HG03045 (cell line): ENCODE measurements around the gene HADH.
A peak's percentile ranks its signal among the peaks of the same experiment; 100 is the strongest.
"Not testable (repeated sequence)": the region's sequence is repeated elsewhere in the genome, so short reads cannot be mapped to it uniquely, and the experiment has no call there.

Source experiments
- ATAC-seq: cut with Tn5 transposase; IDR thresholded peaks from one replicate; pipeline ENCODE4 v1.9.1; 2021; ENCODE audit warnings: mild to moderate bottlenecking, moderate library complexity; ENCODE audit not compliant: unreplicated experiment

HADH gene

DNA sequence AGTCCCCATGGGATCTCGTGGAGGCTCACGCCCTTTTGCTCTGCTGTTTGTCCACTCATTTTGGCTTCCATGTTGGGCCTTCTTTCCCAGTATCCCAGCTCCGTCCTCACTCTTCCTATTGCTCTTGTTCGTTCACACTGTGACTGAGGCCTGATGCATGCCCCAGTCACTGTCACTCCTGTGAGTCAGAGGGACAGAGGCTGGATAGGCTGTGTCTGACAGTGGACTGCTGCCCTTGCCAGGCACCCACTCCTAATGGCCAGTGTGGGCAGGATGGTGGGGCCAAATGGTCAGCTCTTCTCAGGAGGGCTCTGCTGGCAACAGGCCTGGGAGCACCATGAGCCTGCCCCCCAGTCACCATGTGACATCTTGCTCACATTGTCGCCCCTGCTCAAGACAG, 40.0 kb downstream of the HADH start:
- no peak for ATAC-seq

DNA sequence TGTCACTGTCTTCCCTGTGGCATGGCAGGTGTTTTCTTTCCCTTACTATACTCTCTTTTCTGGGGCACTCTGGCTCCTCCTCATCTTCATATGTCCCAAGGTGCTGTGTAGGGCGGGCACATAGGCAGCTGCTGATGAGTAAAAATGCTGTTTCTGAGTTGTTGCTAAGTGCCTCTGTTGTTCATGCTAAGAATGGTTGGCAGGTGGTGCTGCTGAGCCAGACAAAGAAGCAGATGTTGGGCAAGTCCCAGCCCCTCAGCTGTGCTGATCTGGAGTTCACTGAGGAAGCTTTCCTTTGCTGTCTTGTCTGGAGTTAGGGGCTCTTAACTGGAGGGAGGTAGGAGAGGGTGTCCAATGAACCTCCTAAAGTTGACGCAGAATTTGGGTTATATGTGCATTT, 40.6 kb downstream of the HADH start:
- ATAC-seq: peak; percentile 97

DNA sequence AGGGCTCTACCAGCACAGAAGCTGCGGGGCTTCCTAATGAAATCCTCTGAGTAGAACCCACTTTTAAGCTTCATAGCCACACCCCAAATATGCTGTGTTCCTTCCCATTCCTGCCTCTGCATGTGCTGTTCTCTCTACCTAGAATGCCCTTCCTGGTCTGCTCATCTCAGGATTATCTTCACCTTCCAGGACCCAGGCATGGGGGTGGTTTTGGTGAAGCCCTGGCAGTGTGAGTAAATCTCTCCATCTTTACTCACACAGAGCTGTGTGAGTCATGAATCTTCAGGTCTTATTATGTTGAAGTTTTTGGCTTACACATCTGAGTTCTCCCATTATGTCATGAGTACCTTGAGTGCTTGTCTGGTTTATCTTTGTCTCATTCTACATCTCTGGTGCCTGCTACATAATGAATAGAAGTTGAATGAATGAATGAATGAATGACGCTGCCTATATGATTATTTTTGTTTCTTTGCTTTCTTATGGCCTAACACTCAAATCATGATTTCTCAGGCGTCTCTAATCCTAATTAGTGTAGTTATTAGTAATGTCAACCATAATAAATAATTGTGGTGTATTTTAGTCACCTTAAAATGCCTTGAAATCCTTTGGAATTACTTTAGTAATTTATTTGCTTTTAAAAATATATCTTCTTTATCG, 41.9 kb downstream of the HADH start:
- ATAC-seq: no peak

DNA sequence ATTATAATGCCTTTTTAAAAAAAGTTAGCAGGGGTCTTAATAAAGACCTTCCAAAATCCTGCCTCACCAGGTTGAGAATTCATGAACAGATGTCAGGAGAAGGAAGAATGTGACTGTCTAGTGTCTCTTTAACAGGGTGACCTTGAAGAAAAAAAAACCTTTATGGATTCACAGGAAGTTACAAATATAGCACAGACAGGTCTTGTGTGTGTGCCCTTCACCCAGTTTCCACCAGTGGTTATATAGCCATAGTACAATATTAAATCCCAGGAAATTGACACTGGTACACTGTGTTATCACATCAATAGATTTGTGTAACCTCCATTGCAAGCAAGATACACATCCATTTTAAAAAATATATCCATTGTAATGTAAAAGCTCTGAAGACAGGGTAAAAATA, 43.7 kb downstream of the HADH start:
- no peak for ATAC-seq

DNA sequence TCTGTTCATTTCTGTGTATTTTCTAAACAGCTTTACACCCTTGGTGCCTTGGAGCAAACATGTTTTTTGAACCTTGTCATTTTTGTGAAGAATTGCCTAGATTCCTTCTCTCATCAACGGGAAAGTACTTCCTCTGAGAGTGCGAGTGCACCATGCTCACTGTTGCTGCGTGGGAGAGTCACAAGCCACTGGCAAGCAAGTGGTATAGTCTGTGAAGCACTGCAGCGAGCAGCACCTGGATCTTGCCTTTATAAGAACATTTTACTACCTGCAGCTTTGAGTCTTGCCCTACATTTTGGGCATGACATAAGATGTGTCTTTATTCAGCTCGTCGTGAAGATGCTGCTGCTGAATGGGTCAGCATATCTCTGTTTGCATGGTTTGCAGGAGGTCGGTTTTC, 44.9 kb downstream of the HADH start:
- ATAC-seq: no peak

DNA sequence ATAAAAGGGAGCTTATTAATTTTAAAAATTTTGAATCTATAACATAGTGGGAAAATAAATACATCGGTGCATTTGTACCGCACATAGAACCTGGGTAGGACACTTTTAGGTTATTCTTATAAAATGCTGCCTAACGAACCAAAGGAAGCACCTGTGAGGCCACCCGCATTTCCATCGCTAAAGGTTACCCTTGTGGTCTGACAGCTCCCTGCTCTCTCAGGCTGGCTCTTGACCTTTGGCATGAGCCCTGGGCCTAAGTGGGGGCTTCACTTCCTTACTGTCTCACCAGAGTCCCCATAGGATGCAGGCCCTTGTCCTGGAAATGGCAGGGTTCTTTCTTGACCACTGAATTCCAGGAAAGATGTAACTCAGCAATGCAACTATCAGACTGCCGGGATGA, 46.0 kb downstream of the HADH start:
- peak; percentile 36 for ATAC-seq

DNA sequence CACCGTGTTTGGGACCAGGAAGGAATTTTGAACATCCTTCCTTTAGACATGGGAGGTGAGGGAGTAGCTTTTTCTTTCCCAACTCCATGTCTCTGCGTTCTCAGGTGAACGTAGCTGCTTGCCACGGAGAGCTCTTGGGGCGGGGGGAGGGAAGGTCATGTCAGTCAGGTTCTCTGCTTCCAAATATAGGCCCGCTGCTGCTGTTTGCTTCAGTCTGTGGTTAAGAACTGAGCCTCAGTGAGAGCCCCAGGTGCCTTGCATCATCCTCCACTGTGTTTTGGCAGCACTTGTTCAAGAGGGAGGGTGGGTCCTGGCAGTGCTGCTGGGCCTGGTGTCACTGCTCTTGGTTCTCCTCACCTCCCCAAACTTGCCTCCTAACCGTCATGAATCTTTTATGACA, 46.5 kb downstream of the HADH start:
- peak; percentile 96 for ATAC-seq

DNA sequence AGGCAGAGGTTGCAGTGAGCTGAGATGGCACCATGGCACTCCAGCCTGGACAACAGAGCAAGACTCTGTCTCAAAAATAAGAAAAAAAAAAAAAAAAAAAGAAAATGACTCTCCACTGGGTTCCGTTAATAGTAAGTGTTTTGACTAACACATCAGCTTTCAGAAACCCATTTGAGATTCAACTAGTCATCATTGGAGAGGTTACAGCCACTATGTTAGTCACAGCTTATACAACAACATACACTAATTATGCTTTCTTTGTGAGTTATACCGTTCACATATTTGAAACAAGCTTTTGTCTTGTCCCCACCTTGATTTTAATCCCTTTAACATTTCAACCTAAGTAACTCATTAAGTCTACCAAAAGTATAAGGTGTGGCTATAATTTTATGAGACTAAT, 48.2 kb downstream of the HADH start:
- ATAC-seq: no peak

DNA sequence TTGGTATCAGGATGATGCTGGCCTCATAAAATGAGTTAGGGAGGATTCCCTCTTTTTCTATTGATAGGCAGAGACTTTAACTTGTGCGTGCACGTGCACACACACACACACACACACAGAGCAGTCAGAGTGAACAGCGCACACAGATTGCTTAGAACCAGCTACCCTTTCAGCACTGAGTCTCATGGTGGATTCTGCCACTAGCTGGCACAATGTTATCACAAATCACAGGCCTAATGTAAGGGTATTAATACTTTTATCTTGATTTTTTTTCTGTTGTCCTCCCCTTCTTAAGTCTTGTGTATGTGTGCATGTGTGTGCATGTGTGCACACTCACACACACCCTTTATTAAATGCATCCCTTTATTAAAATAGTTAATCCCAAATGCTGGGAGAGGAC, 53.2 kb downstream of the HADH start:
- no peak for ATAC-seq

DNA sequence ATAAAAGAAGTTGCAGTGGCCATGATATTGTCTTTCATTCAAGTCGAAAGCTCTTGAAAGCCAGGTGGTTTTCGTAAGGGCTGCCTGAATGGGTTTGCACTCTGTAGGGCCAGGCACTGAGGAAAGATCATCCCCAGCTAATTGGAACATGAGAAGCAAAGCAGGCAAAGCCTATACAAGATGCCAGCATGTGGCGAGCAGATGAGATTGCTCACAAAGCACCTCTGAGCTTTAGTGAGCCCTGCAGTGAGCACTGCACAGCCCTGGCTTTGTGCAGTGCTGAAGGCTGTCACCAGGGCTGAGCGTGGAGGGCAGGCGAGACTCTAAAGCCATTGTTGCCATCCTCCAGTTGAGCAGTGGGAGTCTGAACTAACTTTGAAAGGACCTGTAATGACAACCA, 53.8 kb downstream of the HADH start:
- ATAC-seq: no peak

DNA sequence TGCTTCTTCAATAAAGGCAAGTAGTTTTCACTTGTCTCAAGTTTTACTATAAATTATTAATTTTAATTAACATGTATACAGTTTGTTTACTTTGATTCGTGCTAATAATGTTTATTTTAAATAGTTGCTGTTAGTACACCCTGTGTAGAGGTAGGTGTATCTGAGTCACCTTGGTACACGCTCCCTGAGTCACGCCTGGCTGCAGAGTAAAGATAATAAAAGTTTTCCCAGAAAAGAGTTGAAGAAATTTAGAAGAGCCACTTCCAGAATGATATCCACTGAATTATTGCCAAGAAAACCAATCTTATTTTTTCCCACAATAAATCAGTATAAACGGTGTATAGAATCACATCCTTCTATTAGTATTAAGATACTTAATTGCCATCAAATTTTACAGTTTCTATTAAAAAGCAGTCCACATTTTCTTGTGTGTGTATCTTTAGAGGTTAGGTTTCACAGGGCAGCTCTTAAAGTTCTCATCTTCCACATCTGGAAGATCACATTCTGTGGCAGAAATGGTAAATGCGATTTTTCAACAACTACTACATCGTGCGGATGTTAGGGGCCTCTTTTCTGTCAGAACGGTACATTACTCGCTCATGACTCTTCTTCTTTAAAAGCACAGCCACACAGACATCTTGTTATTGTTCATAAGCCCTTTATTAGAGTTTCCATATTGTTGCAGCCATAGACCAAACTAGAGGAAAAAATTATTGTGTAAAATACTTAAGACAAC, 55.4 kb downstream of the HADH start:
- ATAC-seq: no peak

DNA sequence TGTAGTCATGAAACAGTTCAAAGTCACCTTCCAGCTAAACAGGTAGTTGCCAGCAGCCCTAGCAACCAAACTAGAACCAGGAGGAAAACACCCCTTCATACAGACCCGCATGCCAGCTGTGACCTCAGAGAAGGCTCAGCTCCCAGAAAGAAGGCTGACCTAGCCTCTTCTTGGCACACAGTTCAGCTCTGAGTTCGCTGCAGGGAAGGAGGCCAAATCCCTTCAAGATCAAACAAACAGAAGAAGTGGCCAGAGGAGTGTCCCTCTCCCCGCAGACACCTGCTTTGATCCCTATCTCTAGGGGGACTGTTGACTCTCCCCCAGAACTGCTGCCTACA, 56.0 kb downstream of the HADH start:
- ATAC-seq: no peak

DNA sequence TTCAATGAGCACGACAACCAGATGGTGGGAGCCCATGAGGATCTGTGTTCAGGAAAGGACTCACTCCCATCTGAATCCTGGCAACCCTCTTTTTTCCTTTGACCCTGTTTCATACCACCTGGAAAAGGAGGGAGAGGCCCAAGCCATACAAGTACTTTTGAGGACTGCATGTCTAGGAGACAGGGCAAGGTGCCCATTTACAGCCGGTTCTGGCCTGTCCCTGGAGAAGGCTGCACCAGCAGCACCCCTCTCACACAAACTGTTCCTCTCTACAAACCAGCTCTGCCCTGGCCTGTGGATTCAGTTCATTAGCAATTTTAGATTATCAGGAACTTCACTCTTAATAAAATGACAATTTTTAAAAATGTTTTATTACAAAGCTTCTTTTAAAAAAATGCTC, 57.5 kb downstream of the HADH start:
- no peak for ATAC-seq

DNA sequence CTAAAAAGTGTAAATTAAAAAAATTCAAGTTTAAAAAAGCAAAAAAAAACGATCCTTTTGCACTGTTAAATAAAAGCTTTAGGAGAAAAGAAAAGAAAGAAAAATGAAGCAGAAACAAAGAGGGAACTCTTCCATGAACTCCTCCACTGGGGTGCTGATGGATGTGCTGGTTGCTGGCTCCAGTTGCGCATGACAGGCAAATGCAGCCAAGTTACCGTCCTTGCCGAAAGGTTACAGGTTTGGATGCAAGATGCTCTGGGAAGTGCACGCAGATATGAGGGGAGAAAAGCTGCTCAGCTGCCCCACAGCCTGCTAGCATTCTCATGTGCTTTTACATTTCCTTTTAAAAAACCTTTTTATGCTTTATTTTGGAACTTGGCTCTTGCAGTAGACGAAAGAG, 58.5 kb downstream of the HADH start:
- ATAC-seq: no peak

DNA sequence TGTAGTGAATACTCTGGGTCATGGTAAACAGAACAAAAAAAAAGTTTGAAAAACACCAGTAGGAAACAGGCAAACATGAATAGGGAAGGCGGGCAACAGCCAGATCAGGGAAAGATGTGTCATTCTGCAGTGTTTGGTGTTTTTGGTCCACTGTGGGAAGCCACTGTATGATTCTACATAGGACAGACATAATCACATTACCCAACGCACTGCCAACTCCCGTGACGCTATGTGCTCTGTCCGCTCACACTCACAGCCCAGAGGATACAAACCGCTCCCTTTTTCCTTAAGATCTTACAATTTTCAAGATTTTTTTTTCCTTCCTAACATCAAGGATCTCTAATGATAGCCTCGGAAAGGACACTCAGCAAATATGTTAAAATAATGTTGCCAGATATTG, 59.3 kb downstream of the HADH start:
- ATAC-seq: no peak

DNA sequence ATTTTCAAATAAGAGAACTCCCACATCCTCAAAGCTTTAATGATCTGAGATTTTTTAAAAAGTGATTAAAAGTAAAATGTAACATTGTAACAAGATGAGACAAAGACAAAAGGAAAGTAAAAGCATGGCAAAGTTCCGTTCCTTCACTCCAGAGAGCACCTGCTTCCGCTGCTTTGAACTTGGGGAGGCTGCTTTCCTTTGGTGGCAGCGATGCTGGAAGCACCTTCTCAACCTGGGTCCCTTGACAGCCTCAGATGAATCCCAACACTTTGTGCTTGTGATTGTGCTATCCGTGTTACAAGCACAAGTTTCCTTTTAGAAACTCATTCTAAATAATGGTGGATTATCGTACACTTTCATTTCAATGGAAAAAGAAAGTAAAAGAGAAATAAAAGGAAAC, 59.7 kb downstream of the HADH start:
- ATAC-seq: no peak

DNA sequence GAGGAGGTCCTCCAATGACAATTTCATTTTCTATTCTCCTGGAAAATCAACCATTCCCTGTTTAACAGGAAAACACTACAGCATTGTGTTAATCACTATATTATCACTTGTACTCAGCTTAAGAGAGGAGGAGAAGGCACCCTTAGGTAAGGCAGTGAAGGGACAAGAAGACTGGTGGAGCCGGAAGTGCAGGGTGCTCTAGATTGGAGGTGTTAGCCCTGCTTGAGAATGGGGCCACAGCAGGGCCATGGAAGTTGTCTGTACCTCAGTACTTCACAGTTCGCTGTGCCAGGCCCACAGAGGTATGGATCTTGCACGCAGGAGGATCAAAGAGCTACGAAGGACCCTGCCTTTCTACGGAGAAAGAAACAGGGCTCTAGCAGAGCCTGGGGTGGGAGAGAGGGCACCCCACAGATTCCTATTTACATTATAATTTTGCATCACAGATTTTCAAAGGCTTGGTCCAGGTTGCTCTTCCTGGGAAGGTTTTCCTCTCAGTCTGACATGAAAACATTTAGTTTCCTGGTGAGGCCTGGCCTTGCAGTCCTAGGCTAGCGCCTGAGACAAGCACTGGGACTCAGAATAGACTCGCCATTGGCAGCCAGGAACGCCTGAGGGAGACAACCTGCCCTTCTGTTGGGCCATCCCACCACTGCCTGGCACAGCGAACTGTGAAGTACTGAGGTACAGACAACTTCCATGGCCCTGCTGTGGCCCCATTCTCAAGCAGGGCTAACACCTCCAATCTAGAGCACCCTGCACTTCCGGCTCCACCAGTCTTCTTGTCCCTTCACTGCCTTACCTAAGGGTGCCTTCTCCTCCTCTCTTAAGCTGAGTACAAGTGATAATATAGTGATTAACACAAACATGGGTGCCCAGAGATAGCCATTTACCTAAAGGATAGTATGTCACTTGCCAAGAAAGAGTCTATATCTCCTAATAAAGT, 60.8 kb downstream of the HADH start:
- ATAC-seq: not testable (repeated sequence)

DNA sequence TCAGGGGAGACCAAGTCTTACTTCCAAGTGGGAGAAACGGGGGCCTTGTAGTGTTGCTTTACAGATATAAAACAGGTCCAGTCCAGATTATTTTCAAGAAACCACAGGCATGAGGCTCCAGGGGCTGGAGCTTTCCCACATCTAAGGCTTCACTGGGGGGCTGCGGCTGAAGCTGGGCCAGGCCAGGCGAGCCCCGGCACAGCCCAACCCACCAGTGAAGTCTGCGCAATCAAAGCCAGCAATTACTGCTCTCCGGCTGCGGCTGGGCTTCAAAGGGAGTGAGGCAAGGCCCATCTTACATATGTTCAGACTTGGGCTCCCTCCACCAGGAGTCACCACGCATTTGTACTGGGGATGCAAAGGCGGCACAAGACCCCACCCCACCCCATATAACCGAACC, 61.7 kb downstream of the HADH start:
- ATAC-seq: no peak

DNA sequence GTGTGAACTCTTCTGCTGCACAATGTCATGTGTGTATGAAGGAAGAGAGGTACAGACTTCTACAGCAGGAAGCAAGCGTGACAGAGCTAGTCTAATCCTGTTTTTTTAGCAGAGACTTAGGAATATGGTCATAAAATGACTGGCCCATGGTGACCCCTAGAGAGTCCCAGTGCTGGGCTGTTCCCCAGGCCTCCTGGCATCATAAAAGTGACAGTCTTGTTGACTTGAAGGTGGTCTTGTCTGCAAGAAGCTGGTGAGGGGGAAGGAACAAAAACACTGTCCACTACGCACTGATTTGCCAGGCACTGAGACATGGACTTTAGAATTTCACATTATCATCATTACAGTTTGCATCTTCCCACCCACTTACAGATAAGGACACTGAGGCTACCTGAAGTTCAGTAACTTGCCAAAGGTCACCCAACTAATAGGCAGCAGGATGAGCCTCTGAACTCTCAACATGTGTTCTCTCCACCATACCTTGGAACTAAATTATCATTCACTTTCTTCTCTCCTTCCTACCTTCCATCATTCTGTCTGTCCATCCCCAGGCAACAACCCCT, 63.0 kb downstream of the HADH start:
- peak; percentile 4 for ATAC-seq

DNA sequence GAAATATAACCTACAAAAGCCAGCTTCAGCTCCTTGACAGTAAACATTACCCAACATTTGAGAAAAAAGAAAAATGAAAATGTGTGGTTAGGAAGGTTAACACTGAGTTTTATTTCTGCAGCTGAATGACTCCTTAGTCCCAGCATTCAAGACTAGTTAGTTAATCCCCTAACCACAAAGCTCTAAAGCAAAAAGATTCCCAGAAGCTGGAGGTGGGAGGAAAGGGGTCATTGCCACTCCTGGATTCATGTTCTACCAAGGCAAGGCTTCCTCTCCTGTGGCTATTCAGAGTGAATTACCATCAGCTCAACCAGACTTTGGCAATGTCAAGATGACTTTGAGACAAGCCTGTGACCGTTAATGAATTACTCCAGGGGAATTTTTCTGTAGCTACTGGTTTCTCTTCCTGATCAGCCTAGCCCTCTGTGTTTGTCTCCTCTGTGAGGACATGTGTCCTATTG, 63.6 kb downstream of the HADH start:
- peak; percentile 86 for ATAC-seq

DNA sequence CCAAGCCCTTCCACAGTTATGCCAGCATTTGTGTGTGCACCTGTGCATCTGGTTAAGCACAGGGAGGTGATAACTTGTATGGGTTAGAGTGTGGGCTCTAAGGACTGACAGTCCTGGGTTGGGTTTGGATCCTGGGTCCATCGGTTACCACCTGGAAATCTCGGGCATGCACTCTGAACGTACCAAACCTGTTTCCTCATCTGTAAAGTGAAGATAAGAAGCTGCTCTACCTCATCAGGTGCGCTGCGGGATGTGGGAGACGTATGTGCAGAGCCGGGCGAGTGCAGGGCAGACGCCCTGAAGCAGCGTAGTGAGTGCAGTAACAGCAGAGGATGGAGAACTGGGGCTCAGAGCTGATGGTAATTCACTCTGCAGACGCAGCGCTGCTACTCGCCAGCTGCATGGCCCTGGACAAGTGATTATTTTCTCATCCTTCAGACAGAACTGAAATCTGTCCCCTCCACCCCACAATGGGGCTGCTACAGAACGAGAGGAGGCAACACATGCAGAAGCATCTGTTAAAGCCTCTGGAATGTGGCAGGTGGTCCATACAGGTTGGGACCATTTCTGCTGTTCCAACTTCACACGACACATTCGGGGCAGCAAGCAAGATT, 64.4 kb downstream of the HADH start:
- no peak for ATAC-seq
